Measurements from ENCODE around the gene CDAN1.

The CDAN1 gene

GRCh38 chr15:42721016-42721415, 15.9 kb downstream of the CDAN1 start:
- H3K4me3 ChIP-seq (ENCODE audit: low read depth, low read length), result no peak overlapping the region
- TF ChIP-seq CTCF (IDR thresholded peaks at IDR 0.05; ENCODE audit: borderline replicate concordance, insufficient read depth, low read depth, low read length), result no peak

GRCh38 chr15:42720071-42720470, 16.9 kb downstream of the CDAN1 start:
- no peak overlapping the region for H3K4me3 ChIP-seq (ENCODE audit: low read depth, low read length)
- no peak for TF ChIP-seq CTCF (IDR thresholded peaks at IDR 0.05; ENCODE audit: borderline replicate concordance, insufficient read depth, low read depth, low read length)

GRCh38 chr15:42719043-42719442, 17.9 kb downstream of the CDAN1 start:
- TF ChIP-seq CTCF (IDR thresholded peaks at IDR 0.05; ENCODE audit: borderline replicate concordance, insufficient read depth, low read depth, low read length), result no peak
- no peak overlapping the region for H3K4me3 ChIP-seq (ENCODE audit: low read depth, low read length)

- no peak for TF ChIP-seq CTCF (IDR thresholded peaks at IDR 0.05; ENCODE audit: borderline replicate concordance, insufficient read depth, low read depth, low read length)
- no peak overlapping the region for H3K4me3 ChIP-seq (ENCODE audit: low read depth, low read length)
These were observed 20.3 kb downstream of the CDAN1 start for GRCh38 chr15:42716626-42717025.

GRCh38 chr15:42716125-42716524, 20.8 kb downstream of the CDAN1 start:
- no peak overlapping the region for H3K4me3 ChIP-seq (ENCODE audit: low read depth, low read length)
- TF ChIP-seq CTCF (IDR thresholded peaks at IDR 0.05; ENCODE audit: borderline replicate concordance, insufficient read depth, low read depth, low read length), result no peak

- no peak for TF ChIP-seq CTCF (IDR thresholded peaks at IDR 0.05; ENCODE audit: borderline replicate concordance, insufficient read depth, low read depth, low read length)
- no peak overlapping the region for H3K4me3 ChIP-seq (ENCODE audit: low read depth, low read length)
These were observed 24.3 kb downstream of the CDAN1 start for GRCh38 chr15:42712584-42712983.

GRCh38 chr15:42711746-42712145, 25.2 kb downstream of the CDAN1 start:
- no peak for TF ChIP-seq CTCF (IDR thresholded peaks at IDR 0.05; ENCODE audit: borderline replicate concordance, insufficient read depth, low read depth, low read length)

More at GRCh38 chr15:42711746-42712145, 25.2 kb downstream of the CDAN1 start:
- H3K4me3 ChIP-seq (ENCODE audit: low read depth, low read length), result no peak overlapping the region

All from GM12875 (cell line).